Gastrocnemius medialis (tissue), 4 donors: ENCODE measurements around the gene RELL1. TPM values are rescaled to one million over a fixed set of nuclear protein-coding genes. Genes with fewer than 3 reads are reported as not detected.

Experiments used
- ATAC-seq, 2 donors: fragments of 150-250 bp; one replicate each; pipeline ENCODE4 v1.9.1; 2016
- DNase-seq, 2 donors: peaks; one replicate each; pipeline ENCODE4 v3.0.0-alpha.2; 2019
- H3K27ac ChIP-seq, 4 donors: fragments of 200-600 bp; sonication (generic); 1 replicate in 1 of 4; 2 replicates in 3 of 4; pipeline ENCODE4 v1.5.1; 2016 to 2018; ENCODE audit warnings: mild to moderate bottlenecking in 2 of 4, moderate library complexity in 1 of 4
- H3K27me3 ChIP-seq, 3 donors: fragments of 200-600 bp; sonication (generic) in 2 of 3; 1 replicate in 1 of 3; 2 replicates in 2 of 3; pipeline versions ENCODE4 v1.5.1 to v1.6.0; 2016 to 2019; ENCODE audit warnings: mild to moderate bottlenecking in 1 of 3, moderate library complexity in 1 of 3
- H3K36me3 ChIP-seq, 2 donors: fragments of 200-600 bp; sonication (generic) in 1 of 2; one replicate each; pipeline ENCODE4 v1.5.1; 2017 to 2018
- H3K4me1 ChIP-seq, 2 donors: fragments of 200-600 bp; sonication (generic) in 1 of 2; one replicate each; pipeline ENCODE4 v1.5.1; 2016 to 2017; ENCODE audit warnings: mild to moderate bottlenecking in 2 of 2
- H3K4me3 ChIP-seq, 4 donors: fragments of 200-600 bp; sonication (generic) in 3 of 4; 1 replicate in 1 of 4; 2 replicates in 3 of 4; pipeline ENCODE4 v1.5.1; 2016 to 2019; ENCODE audit warnings: mild to moderate bottlenecking in 2 of 4
- H3K9me3 ChIP-seq, 3 donors: fragments of 200-600 bp; sonication (generic) in 2 of 3; 1 replicate in 1 of 3; 2 replicates in 2 of 3; pipeline ENCODE4 v1.5.1; 2016 to 2019
- CTCF ChIP-seq, 5 experiments: fragments of 450-650 bp in 3 of 5; fragments of 200-600 bp in 2 of 5; sonication (generic) in 2 of 5; IDR thresholded peaks in 4 of 5; conservative IDR thresholded peaks in 1 of 5; 1 replicate in 4 of 5; 2 replicates in 1 of 5; pipeline ENCODE4 v1.5.1; 2016 to 2019; ENCODE audit warnings: antibody characterized with exemption in 5 of 5, mild to moderate bottlenecking in 3 of 5, moderate library complexity in 3 of 5
- POLR2A ChIP-seq, 2 donors: fragments of 450-650 bp; IDR thresholded peaks; one replicate each; pipeline ENCODE4 v1.6.1; 2017; ENCODE audit warnings: antibody characterized with exemption in 2 of 2, mild to moderate bottlenecking in 2 of 2, moderate library complexity in 2 of 2
- in situ Hi-C, 4 donors: fragments of 200-750 bp; cut with MboI; loops; one replicate each; pipeline versions ENCODE4 v1.15.0 to v1.8.0; 2017; ENCODE audit warnings: low sequenced_read_pairs in 4 of 4
- intact Hi-C: fragments of 100-400 bp; cut with DNase I; formaldehyde crosslinking; loops from one replicate; pipeline ENCODE4 v1.15.1; 2023; ENCODE audit warnings: low total_unique reads
- total RNA-seq, 4 donors: library from RNA; depleted of rRNA; stranded (reverse); fragments of >200 nt; gene quantifications; one replicate each; pipeline versions ENCODE4 v1.1.0 to v1.2.3, GENCODE V29; 2016

RELL1 gene
- total RNA-seq, 4 donors from 2014 or later: 13.7 to 36.3 (median 27.8) TPM

DNA sequence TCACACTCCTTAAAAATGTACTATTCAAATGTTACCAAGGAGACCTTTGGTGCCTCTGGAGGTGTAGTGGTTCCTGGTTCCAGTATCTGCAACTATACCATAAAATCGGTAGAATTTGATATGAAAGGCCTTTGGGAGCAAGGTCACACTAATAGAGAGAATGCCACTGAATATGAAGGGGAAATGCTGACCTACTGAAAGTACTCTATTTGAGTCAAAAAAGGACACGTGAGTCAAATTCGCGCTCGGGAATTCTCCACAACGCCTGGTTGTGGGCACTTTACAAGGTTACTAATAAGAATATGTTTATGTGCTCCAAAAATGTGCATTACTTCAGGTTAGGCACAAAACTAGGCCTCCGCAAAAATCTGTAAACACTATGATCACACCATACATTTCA is 39.5 kb upstream of the RELL1 start:
- in situ Hi-C loops (no loop called here), intact Hi-C loops (no loop called here)
- Histone ChIP-seq H3K4me3 (no peak overlapping the region), H3K4me1 (no peaks in the 10 kb centered on the region), H3K27me3 (no peaks in the 10 kb centered on the region), H3K27ac (no peak overlapping the region), H3K36me3 (no peaks in the 10 kb centered on the region), H3K9me3 (no peaks in the 10 kb centered on the region)
- ATAC-seq: no peak
- TF ChIP-seq CTCF (IDR thresholded peaks at IDR 0.05 in 4 of 5, conservative IDR thresholded peaks at IDR 0.05 in 1 of 5) (no peak), POLR2A (IDR thresholded peaks at IDR 0.05) (no peak)
- DNase-seq: no peak

DNA sequence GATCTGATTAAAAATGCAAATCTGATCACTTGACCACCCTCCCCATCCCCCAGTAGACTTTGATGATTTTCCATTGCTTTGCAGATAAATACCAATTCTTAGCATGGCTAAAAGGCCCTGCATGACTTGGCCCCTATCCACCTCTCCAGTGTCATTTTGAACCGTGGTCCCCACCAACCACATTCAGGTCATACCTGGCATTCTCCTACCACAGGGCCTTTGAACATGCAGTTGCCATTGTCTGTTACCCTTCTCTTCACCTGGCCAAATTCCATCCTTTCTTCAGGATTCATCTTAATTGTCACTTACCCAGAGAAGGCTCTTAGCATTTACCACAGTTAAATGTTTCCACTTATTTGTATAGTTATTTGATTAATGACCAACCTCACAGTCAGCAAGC is 36.9 kb upstream of the RELL1 start:
- intact Hi-C loops: no loop called here
- in situ Hi-C loops: no loop called here
- ATAC-seq (no peak), DNase-seq (no peak)
- H3K9me3 ChIP-seq: no peaks in the 10 kb centered on the region
- no peak overlapping the region for H3K4me3 ChIP-seq
- H3K4me1 ChIP-seq: no peaks in the 10 kb centered on the region
- TF ChIP-seq CTCF (IDR thresholded peaks at IDR 0.05 in 4 of 5, conservative IDR thresholded peaks at IDR 0.05 in 1 of 5) (no peak), POLR2A (IDR thresholded peaks at IDR 0.05) (no peak)
- no peaks in the 10 kb centered on the region for H3K36me3 ChIP-seq
- H3K27ac ChIP-seq: no peak overlapping the region
- H3K27me3 ChIP-seq: no peaks in the 10 kb centered on the region

GRCh38 chr4:37721995-37722638 is 35.9 kb upstream of the RELL1 start:
- ATAC-seq: no peak
- in situ Hi-C loops: no loop called here
- TF ChIP-seq CTCF (IDR thresholded peaks at IDR 0.05 in 4 of 5, conservative IDR thresholded peaks at IDR 0.05 in 1 of 5): no peak
- Histone ChIP-seq H3K27me3 (no peaks in the 10 kb centered on the region), H3K9me3 (no peaks in the 10 kb centered on the region), H3K27ac (no peak overlapping the region), H3K36me3 (no peaks in the 10 kb centered on the region), H3K4me3 (no peak overlapping the region), H3K4me1 (no peaks in the 10 kb centered on the region)
- intact Hi-C loops: no loop called here
- no peak for DNase-seq

- TF ChIP-seq POLR2A (IDR thresholded peaks at IDR 0.05) (no peak), CTCF (IDR thresholded peaks at IDR 0.05 in 4 of 5, conservative IDR thresholded peaks at IDR 0.05 in 1 of 5) (no peak)
- Histone ChIP-seq H3K4me3 (no peak overlapping the region), H3K27me3 (no peaks in the 10 kb centered on the region), H3K27ac (no peak overlapping the region), H3K9me3 (no peaks in the 10 kb centered on the region), H3K36me3 (no peaks in the 10 kb centered on the region), H3K4me1 (peaks cover 10 to 13% of the 10 kb centered on the region in 2 donors)
- intact Hi-C loops: loop anchor here (5.0 kb wide), 1 partner anchor 78 kb away; no protein-coding TSS in a partner anchor
- ATAC-seq (no peak), DNase-seq (no peak)
- in situ Hi-C loops: no loop called here
These were observed 32.8 kb upstream of the RELL1 start for GRCh38 chr4:37719021-37719420.

DNA sequence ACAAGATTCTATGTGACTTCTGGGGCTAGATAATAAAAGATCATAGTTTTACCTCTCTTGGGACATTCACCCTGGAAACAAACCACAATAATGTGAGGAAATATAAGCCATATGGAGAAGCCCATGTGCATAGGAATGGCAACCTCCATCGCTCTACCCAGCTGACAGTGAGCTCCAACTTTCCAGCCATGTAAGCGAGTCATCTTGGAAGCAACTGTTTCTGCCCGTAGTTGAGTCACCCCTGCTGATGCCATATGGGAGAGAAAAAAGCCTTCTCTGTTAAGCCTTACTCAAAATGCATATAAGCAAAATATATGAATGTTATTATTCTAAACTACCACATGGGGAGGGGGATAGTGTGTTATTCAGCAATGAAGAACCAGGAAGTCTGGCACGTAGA is 31.4 kb upstream of the RELL1 start:
- H3K4me3 ChIP-seq: no peak overlapping the region
- in situ Hi-C loops (no loop called here), intact Hi-C loops (loop anchor here (2.0 to 5.0 kb wide), 2 partner anchors 80 to 89 kb away; no protein-coding TSS in a partner anchor)
- no peaks in the 10 kb centered on the region for H3K36me3 ChIP-seq
- H3K27me3 ChIP-seq: no peaks in the 10 kb centered on the region
- no peak for TF ChIP-seq CTCF (IDR thresholded peaks at IDR 0.05 in 4 of 5, conservative IDR thresholded peaks at IDR 0.05 in 1 of 5)
- no peaks in the 10 kb centered on the region for H3K9me3 ChIP-seq
- DNase-seq (no peak), ATAC-seq (no peak)
- H3K4me1 ChIP-seq: peaks cover 10 to 13% of the 10 kb centered on the region in 2 donors
- no peak overlapping the region for H3K27ac ChIP-seq
